ENCODE results near the gene PCSK5. TPM values are rescaled to one million over a fixed set of nuclear protein-coding genes. Genes with fewer than 3 reads are reported as not detected.

Gene PCSK5
- total RNA-seq, 1 donor from 2014 or later, result 8.9 TPM

DNA sequence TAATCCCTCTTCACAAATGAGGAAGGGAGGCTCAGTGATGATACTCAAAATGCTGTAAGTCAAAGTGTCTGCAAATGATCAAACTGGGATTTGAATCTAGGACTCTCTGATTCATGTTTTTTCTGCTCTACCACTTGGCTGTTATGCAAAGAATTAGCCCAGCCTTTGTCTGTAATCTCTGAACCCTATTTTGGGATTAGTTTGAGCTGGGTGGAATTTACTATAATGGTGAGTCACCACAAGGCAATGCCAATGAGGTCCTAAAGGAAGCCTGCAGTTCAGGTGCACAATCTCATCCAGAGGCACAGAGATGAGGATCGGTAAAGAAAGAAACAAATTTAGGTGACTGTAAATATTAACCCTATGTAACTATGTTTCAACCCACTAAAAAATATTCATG is 474.6 kb downstream of the PCSK5 start:
- no peaks in the 10 kb centered on the region for H3K36me3 Mint-ChIP-seq (ENCODE audit: low read depth)
- no peak overlapping the region for H3K27ac Mint-ChIP-seq (ENCODE audit: unreplicated experiment)
- no peaks in the 10 kb centered on the region for H3K27me3 Mint-ChIP-seq (ENCODE audit: low read depth)
- H3K4me3 Mint-ChIP-seq (ENCODE audit: unreplicated experiment), result no peak overlapping the region
- DNase-seq (ENCODE audit: low spot score), result no peak
- peaks cover 10% of the 10 kb centered on the region for H3K4me1 Mint-ChIP-seq (ENCODE audit: low read depth)
- TF ChIP-seq, protein P1, sequence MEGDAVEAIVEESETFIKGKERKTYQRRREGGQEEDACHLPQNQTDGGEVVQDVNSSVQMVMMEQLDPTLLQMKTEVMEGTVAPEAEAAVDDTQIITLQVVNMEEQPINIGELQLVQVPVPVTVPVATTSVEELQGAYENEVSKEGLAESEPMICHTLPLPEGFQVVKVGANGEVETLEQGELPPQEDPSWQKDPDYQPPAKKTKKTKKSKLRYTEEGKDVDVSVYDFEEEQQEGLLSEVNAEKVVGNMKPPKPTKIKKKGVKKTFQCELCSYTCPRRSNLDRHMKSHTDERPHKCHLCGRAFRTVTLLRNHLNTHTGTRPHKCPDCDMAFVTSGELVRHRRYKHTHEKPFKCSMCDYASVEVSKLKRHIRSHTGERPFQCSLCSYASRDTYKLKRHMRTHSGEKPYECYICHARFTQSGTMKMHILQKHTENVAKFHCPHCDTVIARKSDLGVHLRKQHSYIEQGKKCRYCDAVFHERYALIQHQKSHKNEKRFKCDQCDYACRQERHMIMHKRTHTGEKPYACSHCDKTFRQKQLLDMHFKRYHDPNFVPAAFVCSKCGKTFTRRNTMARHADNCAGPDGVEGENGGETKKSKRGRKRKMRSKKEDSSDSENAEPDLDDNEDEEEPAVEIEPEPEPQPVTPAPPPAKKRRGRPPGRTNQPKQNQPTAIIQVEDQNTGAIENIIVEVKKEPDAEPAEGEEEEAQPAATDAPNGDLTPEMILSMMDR (IDR thresholded peaks at IDR 0.05), result no peak
- H3K9me3 Mint-ChIP-seq (ENCODE audit: low read depth), result no peaks in the 10 kb centered on the region

DNA sequence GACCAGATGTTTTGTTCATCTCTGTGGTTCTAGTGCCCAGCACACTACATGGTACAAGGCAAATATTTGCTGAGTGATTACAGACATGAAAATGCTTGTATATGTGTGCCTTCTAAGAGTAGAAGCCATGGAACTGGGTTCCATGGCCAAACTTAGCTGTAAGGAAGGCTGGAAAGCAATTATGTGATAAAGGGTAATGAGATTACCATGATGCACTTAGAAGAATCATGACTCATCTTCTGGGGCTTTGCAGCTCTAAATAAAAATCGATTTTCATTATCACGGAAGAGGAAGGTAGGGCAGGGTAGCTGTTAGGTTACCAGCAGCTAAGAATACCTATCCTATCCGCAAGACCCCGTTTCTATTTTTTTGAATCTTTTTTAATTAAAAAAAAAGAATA is 475.8 kb downstream of the PCSK5 start:
- TF ChIP-seq, protein P1 (IDR thresholded peaks at IDR 0.05), result no peak
- no peak overlapping the region for H3K27ac Mint-ChIP-seq (ENCODE audit: unreplicated experiment)
- no peaks in the 10 kb centered on the region for H3K9me3 Mint-ChIP-seq (ENCODE audit: low read depth)
- H3K4me3 Mint-ChIP-seq (ENCODE audit: unreplicated experiment), result no peak overlapping the region
- H3K4me1 Mint-ChIP-seq (ENCODE audit: low read depth), result peaks cover 10% of the 10 kb centered on the region
- H3K36me3 Mint-ChIP-seq (ENCODE audit: low read depth), result no peaks in the 10 kb centered on the region
- H3K27me3 Mint-ChIP-seq (ENCODE audit: low read depth), result no peaks in the 10 kb centered on the region
- no peak for DNase-seq (ENCODE audit: low spot score)

DNA sequence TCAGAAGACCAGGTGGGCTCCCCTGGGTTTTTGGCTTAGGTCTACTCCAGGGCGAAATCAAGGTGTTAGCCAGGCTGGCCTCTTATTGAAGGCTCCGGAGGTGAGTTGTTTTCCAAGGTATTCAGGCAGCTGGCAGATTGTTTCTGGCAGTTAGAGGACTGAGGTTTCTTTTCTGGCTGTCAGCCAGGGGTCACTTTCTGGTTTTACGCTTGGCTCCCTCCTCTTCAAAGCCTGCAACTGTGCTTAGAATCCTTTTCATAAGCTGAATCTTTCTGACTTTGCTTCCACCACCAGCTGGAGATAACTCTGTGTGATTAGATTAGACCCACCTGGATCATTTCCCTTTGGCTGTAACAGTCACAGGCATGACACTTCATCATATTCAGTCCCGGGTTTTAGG is 479.1 kb downstream of the PCSK5 start:
- Mint-ChIP-seq H3K27ac (ENCODE audit: unreplicated experiment) (no peak overlapping the region), H3K36me3 (ENCODE audit: low read depth) (no peaks in the 10 kb centered on the region), H3K9me3 (ENCODE audit: low read depth) (no peaks in the 10 kb centered on the region), H3K27me3 (ENCODE audit: low read depth) (no peaks in the 10 kb centered on the region), H3K4me3 (ENCODE audit: unreplicated experiment) (no peak overlapping the region), H3K4me1 (ENCODE audit: low read depth) (peaks cover 31% of the 10 kb centered on the region)
- TF ChIP-seq, protein P1 (IDR thresholded peaks at IDR 0.05), result no peak
- DNase-seq (ENCODE audit: low spot score), result no peak

DNA sequence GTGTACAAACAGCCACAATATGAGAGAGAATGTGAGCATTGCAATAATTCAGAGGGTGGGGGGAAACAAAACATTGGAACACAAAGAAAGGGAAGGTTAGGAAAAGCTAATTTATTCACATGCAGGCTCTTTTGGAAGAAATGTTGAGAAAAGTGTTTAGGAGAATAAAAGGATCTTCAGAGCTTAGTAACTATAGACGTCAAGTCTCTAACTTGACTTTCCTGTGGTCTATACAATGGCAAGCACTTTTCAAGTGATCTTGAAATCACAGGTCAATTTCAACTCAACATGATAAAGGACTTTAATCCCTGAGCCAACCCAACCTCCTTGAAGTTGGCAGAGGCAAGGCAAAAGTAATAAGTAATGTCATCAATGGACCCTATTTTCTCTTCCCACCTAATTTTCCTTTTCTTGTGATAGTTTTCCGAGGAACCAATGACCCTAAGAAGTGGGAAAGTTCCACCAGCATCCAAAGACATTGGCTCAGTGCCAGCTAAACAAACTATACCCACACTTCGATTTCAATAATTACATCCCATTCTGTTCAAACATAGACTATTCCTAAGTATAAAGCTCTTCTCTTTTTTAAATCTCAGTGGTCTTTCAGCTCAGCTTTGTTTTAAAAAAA is 480.0 kb downstream of the PCSK5 start:
- TF ChIP-seq, protein P1 (IDR thresholded peaks at IDR 0.05), result no peak
- no peak for DNase-seq (ENCODE audit: low spot score)
- Mint-ChIP-seq H3K4me1 (ENCODE audit: low read depth) (peaks cover 33% of the 10 kb centered on the region), H3K9me3 (ENCODE audit: low read depth) (no peaks in the 10 kb centered on the region), H3K27ac (ENCODE audit: unreplicated experiment) (no peak overlapping the region), H3K27me3 (ENCODE audit: low read depth) (no peaks in the 10 kb centered on the region), H3K36me3 (ENCODE audit: low read depth) (no peaks in the 10 kb centered on the region), H3K4me3 (ENCODE audit: unreplicated experiment) (no peak overlapping the region)

DNA sequence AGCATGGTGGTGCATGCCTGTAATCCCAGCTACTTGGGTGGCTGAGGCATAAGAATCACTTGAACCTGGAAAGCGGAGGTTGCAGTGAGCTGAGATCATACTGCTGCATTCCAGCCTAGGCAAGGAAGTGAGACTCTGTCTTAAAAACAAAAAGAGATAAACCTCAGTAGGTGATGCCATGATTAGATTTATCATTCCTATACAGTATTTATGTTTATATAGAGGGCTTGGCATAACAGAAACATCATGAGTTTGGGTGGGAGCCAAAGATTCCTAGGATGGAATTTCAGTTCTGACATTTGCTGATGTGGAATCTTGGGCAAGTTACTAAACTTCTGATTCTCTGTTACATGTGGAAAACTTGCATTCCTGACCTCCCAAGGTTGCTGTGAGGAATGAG is 481.4 kb downstream of the PCSK5 start:
- no peaks in the 10 kb centered on the region for H3K27me3 Mint-ChIP-seq (ENCODE audit: low read depth)
- no peak overlapping the region for H3K4me3 Mint-ChIP-seq (ENCODE audit: unreplicated experiment)
- H3K27ac Mint-ChIP-seq (ENCODE audit: unreplicated experiment), result peak overlapping the region; percentile 80
- H3K9me3 Mint-ChIP-seq (ENCODE audit: low read depth), result no peaks in the 10 kb centered on the region
- TF ChIP-seq, protein P1 (IDR thresholded peaks at IDR 0.05), result no peak
- H3K36me3 Mint-ChIP-seq (ENCODE audit: low read depth), result no peaks in the 10 kb centered on the region
- DNase-seq (ENCODE audit: low spot score), result no peak
- peaks cover 34% of the 10 kb centered on the region for H3K4me1 Mint-ChIP-seq (ENCODE audit: low read depth)
